GM12873 (cell line): ENCODE measurements around the gene TPD52L2.

ENCODE experiments used
- TF ChIP-seq, protein P1 (sequence below): IDR thresholded peaks from 2 replicates; pipeline ENCODE4 v1.5.1; 2012; ENCODE audit warnings: low read depth, mild to moderate bottlenecking, moderate library complexity, low read length, control low read depth; ENCODE audit not compliant: insufficient read depth; ENCODE audit errors: missing control alignments

The TPD52L2 gene

GRCh38 chr20:63900413-63900812 lies 35.3 kb downstream of the TPD52L2 start:
- TF ChIP-seq, protein P1, sequence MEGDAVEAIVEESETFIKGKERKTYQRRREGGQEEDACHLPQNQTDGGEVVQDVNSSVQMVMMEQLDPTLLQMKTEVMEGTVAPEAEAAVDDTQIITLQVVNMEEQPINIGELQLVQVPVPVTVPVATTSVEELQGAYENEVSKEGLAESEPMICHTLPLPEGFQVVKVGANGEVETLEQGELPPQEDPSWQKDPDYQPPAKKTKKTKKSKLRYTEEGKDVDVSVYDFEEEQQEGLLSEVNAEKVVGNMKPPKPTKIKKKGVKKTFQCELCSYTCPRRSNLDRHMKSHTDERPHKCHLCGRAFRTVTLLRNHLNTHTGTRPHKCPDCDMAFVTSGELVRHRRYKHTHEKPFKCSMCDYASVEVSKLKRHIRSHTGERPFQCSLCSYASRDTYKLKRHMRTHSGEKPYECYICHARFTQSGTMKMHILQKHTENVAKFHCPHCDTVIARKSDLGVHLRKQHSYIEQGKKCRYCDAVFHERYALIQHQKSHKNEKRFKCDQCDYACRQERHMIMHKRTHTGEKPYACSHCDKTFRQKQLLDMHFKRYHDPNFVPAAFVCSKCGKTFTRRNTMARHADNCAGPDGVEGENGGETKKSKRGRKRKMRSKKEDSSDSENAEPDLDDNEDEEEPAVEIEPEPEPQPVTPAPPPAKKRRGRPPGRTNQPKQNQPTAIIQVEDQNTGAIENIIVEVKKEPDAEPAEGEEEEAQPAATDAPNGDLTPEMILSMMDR, result no peak

DNA sequence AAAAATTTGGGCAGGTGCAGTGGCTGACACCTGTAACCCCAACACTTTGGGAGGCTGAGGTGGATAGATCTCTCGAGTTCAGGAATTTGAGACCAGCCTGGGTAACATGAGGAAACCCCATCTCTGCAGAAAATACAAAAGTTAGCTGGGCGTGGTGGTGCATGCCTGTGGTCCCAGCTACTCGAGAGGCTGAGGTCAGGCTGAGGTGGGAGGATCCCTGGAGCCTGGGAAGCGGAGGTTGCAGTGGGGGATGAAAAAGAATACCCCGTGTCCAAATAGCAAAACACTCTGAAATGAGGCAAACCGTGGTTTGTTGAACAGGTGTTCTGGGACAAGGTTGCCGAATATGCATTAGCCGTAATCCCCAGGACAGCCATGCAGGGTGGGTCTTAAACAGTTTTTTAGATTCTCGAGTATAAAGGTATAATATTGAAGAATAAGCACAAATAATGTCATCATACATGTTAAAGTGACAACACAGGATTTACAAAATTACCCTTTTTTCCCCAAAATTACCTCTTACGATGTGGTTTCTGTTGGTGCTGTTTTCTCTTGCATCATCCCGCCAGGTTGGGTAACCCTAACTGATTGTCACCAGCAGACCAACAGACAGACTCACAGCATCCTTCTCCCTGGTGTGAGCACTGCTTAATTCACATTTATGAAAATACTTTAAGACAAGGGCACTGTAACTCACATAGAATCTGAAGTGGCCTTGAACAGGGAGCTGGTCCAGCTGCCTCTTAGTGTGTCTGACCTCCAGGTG lies 38.9 kb downstream of the TPD52L2 start:
- TF ChIP-seq, protein P1, result no peak

GRCh38 chr20:63908008-63908682 lies 43.1 kb downstream of the TPD52L2 start:
- TF ChIP-seq, protein P1, result no peak

GRCh38 chr20:63911176-63911575 lies 46.1 kb downstream of the TPD52L2 start:
- TF ChIP-seq, protein P1, result no peak

DNA sequence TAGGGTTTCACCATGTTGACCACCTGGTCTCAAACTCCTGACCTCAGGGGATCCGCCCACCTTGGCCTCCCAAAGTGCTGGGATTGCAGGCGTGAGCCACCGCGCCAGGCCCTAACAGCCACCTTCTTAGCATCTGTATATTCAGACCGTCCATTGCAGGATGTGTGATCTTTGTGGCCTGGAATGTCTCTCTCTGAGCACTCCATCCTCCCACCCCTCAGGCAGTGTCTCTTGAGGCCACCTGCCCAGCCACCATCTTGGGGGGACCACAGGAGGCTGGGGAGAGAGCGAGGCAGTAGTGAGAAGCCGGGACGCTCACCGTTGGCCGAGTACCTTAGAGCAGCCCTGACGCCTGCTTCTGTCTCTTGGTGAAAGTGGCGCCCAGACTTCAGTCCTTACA lies 48.7 kb downstream of the TPD52L2 start:
- TF ChIP-seq, protein P1, result no peak

DNA sequence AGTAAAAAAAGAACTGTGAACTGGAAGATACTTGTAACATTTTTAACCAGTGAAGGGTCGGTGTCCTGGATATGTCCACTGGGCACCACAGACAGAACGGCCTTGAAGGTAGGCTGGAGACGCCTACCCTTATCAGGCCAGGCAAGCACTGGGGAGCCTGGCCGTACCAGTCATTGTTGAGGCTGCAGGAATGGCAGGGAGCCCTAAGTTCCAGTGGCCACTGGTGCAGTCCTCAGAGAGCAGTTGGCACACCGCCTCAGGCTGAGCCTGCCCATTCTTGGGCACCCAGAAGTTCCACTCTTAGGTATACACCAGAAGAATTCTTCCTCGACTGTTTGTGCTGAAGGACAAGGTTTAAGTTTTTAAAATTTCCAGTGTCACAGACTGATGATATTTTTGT lies 50.4 kb downstream of the TPD52L2 start:
- TF ChIP-seq, protein P1, result no peak

DNA sequence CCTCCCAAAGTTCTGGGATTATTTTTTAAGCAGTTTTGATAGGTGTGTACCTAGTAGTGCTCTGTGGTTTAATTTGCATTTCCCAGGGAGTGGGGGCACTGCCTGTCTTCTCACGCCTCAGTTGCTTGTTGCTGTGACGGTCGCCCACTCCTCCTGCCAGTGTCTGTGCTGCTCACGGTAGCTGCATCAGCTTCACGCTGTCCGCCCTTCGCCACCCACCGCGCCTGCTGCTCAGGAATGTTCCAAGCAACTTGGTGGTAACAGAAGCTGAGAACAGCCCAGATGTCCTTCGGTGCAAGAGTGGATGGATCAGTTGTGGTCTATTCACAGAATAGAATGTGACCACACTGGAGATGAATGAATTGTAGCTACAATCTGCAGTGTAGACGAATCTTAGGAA lies 52.7 kb downstream of the TPD52L2 start:
- TF ChIP-seq, protein P1, result no peak
